Stimulated activated naive CD4-positive, alpha-beta T cell (primary cell): ENCODE results near the gene TRABD.

ENCODE experiments used
- DNase-seq, 6 experiments: peaks; one replicate each; lab custom pipeline; 2025; lab: John Stamatoyannopoulos, UW

Gene TRABD

DNA sequence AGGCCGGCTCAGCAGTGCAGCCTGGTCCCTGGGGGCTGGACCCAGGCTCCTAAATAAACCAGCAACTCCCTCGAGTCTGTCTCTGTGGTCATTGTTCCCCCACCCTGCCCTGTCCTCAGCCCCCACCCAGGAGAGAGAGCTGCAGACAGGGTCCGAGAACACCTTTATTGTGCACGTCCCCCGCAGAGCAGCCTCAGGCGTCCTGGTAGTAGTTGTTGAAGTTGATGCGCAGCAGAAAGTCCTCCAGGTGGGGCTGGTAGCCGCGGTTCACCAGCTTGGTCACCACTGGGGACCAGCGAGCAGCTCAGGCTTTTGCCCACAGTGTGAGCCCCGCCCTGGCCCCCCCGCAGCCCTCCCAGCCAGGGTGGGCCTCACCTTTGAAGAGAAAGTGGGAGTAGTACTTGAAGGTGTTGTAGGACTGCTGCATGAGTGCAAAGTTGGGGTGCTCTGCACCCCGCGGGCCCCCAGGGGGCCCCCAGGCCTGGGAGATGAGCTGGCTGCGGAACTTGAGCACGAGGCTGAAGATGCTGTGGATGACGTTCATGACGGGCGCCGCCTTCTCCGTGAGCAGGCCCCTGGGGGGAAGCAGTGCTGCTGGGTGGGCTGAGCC, 31.9 kb downstream of the TRABD start:
- DNase-seq: no peak

DNA sequence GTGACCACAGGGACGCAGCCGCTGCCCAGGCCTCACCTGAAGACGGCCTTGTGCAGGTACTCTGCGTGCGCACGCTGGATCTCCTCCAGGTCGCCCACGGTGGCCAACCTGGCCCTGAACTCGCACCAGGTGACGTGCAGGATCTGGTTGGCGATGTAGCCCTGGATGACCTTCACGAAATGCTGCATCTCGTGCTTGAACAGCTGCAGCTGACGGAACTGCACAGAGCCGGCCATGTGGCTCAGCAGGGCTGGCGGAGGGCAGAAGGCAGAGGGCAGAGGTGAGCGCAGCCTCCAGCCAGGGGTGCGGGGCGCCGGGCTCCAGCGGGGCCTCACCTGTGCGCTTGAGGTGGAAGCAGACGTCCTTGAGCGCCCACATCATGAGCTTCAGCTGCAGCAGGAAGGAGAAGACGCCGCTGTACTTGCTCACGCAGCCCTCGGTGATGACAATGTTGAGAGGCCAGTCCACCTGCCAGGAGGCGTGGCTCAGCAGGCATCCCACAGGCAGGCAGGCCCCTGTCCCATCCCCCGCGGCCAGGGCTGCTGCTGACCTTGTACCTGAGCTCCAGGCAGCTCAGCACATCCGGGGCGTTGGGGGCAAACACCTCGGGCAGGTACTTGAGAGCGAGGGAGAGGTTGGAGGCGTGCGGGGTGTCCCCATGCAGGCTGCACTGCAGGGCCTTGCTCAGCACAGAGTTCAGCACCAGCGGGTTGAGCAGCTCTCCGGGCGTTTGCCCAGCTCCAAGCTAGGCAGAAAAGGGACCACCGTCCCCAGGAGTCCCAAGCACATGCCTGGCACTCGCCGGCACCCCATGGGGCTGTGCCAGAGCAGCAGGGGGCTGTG, 32.7 kb downstream of the TRABD start:
- no peak for DNase-seq

DNA sequence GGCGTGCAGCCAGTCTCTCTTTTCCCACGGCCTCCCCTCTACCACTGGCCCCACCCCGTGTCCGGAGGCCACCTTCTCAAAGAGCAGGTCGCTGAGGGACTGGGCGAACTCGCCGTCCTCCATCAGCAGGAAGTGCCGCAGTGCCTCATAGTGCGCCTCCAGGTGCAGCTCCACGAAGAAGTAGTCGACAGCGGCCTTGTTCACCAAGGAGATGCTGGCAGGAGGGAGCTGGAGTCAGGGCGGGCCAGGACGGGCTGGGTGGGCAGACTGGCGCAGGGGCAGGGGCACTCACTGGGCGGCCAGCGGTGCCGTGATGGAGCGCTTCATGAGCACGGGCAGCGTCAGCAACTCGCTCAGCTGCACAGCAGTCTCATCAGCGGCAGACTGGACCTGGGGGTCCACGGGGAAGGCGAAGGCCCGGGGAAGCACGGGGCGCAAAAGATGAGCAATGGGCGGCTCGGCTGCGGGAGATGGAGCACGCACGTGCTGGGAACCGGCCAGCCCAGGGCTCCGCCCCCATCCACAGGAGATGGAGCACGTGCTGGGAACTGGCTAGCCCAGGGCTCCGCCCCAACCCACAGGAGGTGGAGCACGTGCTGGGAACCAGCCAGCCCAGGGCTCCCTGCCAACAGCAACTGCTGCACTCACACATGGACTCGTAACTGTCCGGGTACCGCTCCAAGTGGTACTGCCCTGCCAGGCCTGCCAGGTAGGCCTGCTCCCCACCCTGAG, 33.4 kb downstream of the TRABD start:
- no peak for DNase-seq

DNA sequence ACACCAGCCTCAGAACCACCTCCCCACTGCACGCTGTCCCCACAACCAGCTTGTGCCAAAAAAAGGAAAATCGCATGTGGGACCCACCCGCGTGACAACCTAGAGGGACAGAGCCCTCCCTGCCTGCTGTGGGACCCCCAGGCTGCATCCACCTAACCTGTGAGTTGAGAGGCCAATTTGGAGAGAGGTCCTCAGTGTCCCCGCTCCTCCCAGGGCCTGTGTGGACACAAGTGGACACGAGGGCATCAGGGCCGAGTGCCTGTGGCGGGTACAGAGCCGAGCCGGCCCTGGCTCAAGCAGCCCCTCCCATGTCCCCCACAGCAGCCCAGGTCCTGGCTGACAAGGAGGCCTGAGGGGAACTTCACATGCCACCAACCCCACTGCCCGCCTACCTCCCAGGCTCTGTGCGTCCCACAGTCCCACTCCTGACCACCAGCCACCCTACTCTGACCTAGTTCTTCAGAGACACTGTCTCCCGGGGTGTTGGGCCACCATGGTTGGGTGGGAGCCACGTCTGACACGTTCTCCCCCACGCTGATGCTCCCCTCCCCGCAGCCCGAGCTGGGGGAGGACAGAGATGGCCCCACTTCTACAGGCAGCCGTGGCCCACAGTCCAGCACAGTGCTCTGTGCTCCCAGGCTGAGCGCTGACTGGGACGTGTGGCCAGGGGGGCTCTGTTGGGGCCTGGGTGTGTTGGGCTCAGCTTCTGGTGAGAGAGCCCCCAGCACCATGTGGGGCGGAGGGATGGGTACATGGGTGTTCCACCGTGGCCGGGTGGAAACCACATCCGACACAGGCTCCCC, 34.3 kb downstream of the TRABD start:
- no peak for DNase-seq

DNA sequence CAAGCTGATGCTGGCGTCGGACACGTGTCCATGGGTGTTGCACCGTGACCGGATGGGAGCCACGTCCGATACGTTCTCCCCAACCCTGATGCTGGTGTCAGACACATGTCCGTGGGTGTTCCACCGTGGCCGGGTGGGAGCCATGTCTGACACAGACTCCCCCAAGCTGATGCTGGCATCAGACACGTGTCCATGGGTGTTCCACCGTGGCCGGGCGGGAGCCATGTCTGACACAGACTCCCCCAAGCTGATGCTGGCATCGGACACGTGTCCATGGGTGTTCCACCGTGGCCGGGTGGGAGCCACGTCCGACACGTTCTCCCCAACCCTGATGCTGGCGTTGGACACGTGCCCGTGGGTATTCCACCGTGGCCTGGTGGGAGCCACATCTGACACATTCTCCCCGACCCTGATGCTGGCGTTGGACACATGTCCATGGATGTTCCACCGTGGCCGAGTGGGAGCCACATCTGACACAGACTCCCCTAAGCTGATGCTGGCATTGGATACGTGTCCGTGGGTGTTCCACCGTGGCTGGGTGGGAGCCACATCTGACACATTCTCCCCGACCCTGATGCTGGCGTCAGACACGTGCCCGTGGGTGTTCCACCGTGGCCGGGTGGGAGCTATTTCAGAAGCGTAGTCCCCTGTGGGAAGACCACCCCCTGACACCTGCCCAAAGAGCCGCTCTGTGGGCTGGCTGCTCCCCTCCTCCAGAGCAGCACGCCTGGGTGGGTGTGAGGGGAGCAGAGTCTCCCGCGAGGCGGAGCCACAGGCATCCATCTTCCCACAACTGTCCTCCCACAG, 35.1 kb downstream of the TRABD start:
- DNase-seq: no peak

DNA sequence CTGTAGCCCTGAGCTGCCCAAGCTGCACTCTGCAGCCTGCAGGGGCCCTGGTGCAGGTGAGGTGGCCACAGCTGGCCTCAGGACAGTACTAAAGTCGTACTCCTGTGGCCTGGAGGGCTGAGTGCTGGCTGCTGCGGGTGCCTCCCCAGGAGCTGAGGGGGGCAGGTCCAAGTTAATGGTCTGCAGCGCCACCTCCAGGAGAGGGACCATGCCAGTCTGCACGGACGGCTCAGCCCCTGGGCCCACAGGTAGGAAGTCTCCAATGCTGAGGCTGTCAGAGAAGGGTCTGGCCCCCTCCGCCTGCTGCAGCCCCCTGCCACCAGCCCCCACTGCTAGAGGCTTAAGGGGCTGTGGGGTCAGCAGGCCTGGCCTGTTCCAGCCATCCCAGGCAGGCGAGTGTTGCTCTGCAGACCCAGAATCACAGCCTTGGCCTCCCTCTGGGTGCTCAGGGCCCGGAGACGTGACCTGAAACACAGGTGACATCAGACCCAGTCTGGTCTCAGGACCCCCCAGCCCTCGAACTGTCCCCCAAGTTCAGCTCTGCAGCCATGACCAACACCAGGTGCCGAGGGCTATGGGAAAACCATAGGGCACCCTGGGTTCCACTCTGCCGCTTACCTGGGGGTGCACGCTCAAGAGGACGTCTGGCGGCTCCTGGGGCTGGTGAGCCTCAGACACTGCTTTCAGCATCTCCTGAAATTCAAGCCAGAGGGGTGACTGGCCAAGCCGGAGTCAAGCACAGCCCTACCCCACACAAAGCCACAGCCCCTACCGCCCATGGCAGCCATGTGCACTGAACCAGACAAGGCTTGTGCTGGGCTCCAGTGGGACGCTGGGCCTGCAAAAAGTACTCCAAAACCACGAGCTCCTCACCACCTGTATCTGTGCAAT, 35.9 kb downstream of the TRABD start:
- DNase-seq: no peak

DNA sequence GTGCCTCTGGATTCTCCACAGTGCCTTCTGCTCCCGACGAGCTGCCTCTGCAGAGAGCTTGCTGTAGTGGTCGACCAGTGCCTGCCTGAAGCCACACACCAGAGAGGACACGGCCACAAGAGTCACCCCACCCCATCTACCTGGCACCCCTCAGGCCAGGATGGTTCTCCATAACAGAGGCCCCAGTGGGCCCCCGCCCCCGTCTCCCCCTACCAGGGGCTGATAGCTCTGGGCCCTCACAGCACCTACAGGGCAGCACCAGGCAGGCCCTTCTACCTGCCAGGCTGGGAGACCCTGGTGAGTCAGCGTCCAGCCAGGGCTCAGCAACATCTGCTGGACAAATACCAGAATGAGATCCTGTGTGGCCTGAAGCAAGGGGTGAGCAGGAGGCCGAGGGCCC, 36.8 kb downstream of the TRABD start:
- no peak for DNase-seq

DNA sequence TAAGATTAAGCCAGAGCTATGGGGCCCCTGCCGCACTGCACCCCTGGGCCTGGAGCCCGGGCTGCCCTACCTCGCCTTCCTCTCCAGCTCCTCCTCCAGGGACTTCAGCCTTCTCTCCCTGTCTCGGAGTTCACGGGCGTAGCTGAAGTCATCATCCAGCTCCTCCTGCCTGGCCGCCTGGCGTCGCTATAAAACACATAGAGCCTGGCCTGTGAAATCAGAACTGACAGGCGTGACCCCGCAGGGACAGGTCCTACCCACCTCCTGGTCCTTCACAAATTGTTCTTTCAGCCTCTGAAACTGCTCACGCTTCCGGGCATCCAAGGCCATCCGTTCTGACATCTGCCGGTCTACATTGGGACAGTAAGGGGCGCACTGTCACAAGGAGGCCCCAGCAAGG, 38.4 kb downstream of the TRABD start:
- no peak for DNase-seq

DNA sequence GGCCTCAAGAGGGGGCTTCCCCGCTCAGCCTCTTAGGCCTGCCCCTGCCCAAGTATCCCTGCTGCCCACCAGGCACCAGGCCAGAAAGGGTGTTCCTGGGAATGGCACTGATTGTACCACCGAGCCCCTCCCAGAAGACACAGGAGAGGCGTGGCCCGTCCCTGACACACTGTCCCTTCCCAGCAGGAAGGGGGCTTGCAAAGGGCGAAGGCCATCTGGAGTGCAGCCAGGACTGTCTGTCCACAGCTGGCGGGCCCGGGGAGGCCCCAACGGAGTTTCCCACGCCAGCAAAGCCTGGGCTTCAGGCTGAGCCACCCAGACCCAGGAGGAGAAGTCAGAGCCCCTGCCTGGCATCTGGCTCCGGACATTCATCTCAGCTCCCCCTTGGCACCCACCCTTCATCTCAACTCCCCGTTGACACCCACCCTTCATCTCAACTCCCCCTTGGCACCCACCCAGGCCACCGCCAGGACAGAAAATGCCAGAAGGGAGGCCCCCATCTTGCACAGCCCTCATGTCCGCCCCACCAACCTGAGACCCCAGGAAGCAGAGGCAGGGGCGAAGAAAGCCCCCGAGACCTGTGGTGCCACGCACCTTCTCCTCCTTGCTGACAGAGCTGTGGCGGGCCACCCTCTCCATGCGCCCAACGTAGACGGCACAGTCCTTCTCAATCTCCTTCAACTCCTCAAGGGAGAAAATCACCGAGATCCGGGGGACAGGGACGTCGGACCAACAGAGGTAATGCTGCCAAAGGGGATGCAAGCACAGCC, 39.7 kb downstream of the TRABD start:
- no peak for DNase-seq

DNA sequence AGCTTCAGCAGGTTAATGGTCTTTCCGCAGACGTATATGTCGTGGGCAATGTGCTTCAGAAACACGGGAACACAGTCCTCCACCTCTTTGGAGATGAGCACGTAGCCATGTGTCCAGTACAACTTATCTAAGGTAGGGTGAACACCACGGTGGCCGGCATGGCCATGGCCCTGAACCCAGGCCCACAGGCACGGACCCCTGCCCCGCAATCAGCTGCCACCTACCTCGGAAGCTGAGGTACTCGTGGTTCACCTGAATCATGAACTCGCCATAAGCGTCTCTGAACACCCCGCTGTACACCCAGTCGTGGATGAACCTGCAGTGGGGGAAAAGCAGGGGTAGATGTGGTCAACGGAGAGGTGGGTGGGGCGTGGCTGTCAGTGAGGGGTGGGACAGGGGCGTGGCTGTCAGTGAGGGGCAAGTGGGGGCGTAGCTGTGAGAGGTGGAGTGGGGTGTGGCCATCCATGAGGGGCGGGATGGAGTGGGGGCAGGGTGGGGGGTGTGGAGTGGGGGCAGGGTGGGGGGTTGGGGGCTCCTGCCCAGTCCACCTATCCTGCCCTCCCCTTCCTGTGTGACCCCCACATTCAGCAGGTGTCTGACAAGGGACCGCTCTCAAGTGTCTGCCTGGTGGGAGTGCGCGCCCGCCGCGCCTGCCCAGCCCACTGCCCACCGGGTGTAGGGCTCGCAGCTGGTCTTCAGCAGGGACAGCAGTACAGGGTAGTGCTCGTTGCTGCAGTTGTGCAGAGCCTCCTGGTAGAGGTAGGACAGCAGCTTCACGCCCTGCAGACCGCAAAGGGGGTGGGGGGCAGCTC, 40.6 kb downstream of the TRABD start:
- no peak for DNase-seq

DNA sequence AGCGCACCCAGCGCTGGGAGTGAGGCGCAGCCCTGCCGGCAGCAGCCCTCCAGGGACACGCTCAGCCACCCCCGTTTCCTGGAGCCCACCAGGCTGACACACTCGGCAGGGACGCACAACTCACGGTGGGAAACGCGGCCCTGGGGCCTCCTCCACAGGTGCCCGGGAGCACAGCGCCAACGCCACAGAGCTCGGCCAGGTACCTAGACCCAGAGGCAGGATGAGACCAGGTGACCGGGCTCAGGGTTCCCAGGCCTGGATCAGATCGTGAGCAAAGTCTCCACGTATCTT, 41.1 kb downstream of the TRABD start:
- DNase-seq: no peak

DNA sequence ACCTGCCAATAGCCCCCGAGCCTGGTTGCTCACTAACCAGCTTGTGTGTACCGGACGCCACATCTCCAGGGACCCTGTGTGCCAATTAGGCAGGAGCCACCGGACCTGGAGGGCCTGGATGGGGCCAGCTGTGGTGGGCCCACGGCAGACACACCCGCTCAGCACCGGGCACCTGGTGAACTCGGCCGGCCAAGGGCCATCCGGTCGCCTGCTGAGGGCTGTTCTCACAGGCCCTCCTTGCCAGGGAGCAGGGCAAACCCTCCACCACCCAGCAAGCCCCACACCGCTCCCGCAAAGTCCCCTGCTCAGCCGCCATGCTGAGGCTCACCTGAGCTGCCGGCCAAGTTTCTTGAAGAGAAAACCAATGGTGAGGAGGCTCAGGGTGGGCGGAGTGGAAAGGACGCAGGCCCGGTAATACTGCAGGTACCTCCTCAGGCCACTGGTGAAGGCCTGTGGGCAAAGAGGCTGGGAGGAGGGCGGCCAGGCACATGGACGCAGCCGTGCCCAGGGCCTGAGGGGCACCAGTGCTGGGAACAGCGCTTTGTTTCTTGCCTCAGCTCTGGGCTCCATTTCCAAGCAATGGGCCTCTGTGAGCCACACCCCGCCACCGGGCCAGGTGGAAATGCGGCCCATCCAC, 42.0 kb downstream of the TRABD start:
- no peak for DNase-seq

DNA sequence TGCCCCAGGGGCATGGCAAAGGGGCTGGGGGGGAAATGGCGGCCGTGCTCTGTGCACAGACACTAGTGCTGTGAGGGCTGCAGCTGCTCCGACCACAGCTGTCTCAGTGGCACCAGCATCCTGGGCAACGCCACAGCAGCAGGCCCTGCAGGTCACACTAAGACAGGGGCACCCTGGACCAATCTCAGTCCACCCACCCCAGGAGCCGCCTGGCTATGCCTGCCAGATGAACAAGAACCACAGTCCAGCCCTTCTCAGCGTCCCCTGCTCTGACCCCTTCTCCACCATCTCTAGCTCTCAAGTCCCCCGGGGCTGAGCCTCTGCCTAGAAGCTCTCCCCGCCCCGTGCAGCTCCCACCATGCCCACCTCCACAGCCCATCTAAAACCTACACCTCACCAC, 42.7 kb downstream of the TRABD start:
- DNase-seq: no peak

DNA sequence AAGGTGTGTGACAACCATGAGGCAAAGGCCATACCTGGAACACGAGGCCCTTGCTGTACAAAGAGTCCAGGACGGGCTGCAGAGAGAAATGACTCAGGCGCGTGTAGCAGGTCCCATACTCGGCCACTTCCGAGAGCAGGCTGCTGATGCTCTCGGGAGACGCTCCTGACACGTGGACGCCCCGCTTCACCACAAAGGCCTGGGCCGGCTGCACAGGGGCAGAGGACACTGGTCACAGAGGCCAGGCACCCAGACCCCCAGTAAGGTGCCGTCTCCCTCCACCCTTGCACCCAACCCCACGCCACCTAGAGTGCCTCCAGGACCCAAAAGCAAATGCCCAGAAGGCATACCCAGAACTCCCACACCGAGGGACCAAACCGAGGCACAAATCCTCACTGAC, 43.7 kb downstream of the TRABD start:
- no peak for DNase-seq

DNA sequence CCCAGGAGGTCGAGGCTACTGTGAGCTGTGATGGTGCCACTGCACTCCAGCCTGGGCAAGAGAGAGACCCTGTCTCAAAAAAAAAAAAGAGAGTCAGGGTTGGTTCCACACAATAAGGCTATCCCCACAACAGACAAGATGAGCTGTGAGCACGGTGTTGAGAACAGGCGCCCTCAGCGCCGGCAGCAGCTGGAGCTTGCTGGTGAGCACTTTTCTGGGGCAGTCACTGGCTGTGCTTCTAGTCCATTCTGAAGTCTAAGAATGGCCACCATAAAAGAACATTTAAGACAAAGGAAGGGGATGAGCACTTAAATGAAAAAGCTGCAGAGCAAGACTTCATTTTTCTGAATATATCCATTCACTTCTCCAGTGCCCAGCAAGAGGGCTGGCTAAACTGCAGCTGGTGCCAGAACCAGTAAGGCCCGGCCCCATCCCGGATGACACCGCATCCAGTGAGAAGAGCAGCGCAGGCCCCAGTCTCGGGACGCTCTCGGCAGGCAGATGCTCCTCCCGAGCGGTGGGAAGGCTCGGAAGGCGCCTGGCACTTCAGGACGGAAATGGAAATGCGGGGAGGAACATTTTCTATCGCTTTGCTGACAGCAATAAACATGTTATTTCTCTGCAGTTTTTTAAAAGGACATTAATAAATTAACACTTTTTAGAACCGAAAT, 46.9 kb downstream of the TRABD start:
- no peak for DNase-seq

DNA sequence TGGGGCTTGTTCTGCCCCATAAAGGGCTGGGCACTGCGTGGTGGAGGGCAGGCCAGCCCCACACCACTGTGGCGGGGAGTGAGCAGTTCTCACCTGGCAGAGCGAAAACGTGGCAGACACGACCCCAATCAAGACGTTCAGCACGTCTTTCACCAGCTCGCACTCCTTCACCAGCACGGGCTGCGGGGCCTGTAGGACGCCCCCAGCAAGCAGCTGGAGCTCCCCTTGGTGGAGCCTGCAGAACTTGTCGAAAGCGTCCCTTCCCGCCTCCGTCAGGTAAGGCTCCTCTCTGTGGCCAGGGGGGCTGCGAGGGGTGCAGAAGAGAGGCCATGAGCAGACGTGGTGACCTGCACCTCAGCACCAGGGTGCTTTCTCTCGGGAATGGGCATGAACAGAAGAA, 47.5 kb downstream of the TRABD start:
- DNase-seq: no peak

DNA sequence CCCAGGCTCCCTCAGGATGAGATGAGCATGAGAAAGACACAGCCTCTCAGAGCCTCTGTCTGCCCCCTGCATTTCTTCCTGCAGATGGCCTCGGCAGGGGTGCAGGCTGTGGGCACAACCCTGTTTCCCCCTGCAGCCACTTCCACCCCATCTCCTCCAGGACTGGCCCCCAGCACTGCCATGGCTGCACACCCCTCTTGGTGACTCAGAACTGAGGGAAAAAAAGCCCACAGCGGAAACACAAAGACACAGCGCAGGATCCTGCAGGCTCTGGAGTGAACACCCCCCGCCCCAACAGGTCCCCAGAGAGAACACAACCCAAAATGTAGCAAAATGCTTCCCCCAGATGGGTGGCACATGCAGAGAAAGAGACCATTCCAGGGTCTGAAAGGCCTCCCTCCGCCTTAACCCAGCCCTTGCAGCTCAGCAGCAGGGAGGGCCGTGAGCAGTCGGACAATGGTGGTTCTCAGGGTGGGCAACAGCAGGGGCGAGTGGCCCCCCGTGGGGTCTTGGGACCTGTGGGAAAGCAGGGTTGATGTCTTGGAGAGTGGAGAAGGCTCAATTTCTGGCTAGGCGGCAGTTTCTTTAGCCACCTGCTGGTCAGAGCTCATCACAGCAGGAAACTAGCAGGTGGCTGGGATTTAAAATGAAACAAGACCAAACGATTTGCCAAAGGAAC, 51.2 kb downstream of the TRABD start:
- no peak for DNase-seq
